GM21786 (cell line): Measurements from ENCODE around the gene KIF1A.
"Not testable (repeated sequence)": the region's sequence is repeated elsewhere in the genome, so short reads cannot be mapped to it uniquely, and the experiment has no call there.

ENCODE experiments used
- ATAC-seq: cut with Tn5 transposase; IDR thresholded peaks from one replicate; pipeline ENCODE4 v1.9.1; 2021; ENCODE audit not compliant: unreplicated experiment

Gene KIF1A

DNA sequence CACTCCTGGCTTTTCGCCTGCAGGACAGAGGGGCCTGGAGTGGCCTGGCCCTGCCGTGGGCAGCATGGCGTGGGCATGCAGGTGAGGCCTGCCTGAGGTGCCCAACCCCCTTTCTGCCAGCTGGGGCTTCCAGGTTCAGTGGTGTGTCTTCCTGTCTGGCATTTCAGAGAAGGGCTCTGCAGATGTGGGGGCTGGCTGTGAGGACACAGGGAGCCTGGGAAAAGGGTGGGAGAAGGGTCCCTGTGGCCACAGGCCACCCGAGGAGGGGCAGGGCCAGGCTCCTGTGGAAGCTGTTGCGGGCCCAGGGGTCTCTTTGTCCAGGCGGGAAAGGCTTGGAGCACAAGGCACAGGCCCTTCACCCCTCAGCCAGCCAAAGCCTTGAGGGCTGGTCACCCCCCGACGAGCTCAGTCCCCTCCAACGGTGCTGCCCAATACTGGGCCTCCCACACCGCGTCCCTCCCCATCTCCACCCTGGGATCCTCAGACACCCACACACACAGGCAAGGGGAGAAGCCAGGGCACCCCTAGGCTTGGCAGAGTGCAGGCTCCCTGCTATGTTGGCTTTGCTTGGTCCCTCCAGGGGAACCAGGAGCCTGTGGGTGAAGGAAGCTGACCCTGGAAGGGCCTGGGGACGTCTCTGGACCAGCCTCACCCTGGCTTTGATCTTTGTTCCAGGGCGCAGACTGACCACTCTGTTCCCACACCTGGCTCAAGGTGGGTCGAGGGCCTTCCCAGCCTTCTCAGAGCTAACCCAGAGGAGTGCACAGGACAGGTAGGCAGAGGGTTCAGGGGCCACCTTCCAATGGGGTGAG, 132.1 kb downstream of the KIF1A start:
- no peak for ATAC-seq

DNA sequence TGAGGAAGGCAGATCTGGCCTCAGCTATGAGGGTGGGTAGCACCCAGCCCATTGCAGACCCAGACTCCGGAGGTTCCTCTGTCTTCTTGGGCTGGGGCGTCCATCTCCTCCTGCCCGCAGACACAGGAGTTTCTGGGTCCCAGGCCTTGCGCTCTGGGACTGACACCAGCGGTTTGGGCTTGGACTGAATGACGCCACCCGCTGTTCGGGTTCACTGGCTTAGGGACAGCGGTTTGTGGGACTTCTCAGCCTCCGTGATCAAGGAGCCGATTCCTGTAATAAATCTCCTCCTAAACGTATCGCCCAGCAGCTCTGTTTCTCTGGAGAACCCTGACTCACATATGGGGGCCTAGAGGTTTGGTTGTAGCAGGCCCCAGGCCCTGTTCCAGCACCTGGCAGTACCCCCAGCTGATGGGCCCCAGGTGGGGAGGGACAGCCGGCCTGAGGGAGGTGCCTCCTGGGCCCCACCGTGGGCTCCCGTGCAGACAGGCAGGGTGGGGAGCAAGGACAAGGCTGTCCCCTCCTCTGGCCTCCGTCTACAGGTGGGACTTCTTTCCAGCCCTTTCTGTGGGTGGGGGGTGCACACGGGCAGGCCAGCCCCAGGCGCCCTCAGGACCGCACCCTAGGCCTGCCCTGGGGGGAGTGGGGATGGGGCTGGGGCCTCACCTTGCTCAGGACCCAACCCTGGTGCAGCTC, 132.8 kb downstream of the KIF1A start:
- no peak for ATAC-seq

DNA sequence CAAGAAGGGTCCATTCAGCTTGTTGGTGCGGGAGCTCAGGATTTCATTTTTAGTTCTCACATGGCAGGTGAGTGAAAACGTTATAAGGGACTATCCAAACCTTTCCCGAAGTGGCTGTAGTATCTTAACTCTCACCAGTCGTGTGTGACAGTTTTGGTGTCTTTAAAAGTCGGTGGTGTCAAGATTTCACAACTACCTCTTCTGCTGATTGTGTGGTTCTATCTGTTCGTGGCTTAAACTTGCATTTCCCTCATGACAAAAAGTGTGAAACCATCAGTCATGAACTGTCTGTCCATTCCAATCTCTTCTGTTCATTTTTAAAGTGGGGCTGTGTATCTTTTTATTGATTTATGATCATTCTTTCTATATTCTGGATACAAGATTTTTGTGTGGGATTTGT, 133.6 kb downstream of the KIF1A start:
- ATAC-seq, result no peak

DNA sequence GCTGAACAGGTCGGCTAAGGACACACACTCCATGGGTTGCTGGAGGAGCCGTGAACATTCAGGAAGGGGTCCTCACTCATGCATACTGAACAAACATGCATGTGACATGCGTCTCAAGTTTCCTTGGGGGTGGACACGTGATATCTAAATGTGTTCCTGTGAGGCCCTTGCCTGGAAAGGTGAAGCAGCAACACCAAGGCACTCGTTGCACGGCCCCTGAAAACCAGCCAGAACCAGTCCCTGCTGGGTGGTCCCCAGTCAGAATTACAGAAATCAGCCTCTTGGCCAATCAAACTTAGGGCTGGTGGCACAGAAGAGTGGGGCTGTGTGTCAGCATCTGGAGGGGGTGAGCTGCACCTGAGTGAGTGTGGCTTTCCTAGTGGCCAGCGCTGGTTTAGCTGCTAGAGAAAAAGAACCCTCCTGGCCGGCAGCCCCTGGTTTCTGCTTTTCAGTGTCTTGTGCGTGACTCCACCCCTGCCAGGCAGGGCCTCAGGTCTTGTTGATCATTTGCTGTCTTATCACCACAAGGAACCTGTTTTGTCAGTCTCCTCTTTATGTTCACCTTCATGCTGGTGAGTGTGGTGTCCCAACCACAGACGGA, 134.1 kb downstream of the KIF1A start:
- no peak for ATAC-seq

DNA sequence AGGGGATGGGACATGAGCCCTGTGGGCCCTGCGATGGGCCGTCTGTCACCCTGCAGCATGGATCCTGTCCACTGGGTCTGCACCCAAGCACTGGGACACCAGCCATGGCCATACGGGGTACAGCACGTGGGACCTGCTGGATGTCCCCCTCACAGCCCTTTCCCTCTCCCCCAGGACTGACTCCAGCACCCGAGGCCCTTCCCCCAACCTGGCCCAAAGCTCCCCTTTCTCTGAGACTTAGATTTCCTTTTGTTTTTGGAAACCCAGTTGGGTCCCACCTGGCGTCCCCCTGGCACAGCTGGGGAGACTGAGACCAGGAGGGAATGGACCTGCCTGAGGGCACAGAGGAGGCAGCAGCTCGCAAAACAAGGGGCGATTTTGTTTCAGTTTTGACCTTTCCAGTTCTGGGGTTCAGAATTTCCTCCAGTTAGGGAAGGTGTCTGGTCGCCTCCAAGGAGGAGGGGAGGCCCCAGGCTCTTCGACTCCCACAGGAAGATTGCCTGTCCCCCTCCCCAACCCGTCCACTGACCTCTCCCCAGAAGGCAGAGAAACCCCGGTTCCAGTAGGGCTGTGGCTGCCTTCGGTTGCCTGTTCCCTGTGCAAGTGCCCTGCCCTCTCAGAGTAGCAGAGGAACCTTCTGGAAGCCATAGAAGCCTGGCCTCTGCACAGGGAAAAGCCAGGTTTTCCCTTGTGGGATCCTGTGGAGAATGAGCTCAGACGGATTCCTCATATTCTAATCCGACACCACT, 135.9 kb downstream of the KIF1A start:
- ATAC-seq, result not testable (repeated sequence)

DNA sequence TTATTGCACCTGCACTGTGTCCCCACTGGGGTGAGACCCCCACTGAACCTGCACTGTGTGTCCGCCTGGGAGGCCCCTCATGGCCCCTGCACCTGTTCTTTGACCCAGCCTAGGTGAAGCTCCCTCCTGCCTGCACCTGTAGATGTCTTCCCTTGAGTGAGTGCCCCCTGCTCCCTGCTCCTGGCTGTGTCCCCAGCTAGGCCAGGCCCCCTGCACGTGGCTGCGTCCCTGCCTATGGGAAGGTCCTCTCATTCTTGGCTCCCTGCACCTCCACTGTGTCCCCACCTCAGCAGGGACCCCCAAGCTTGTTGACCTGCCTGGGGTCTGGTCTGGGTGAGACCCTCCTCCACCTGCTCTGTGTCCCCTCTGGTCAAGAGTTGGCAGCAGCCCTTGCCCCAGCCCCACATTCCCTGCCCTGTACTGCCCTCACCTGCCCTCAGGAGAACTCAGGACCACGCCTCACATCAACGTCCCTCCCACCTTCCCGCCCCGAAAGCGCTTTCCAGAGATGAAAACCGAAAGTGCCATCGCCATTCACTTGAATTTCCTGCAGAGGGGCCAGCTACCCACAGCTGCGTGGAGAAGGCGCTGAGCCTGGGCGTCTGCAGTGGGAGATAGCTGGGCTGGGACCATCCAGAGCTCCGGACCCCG, 136.6 kb downstream of the KIF1A start:
- ATAC-seq, result not testable (repeated sequence)

DNA sequence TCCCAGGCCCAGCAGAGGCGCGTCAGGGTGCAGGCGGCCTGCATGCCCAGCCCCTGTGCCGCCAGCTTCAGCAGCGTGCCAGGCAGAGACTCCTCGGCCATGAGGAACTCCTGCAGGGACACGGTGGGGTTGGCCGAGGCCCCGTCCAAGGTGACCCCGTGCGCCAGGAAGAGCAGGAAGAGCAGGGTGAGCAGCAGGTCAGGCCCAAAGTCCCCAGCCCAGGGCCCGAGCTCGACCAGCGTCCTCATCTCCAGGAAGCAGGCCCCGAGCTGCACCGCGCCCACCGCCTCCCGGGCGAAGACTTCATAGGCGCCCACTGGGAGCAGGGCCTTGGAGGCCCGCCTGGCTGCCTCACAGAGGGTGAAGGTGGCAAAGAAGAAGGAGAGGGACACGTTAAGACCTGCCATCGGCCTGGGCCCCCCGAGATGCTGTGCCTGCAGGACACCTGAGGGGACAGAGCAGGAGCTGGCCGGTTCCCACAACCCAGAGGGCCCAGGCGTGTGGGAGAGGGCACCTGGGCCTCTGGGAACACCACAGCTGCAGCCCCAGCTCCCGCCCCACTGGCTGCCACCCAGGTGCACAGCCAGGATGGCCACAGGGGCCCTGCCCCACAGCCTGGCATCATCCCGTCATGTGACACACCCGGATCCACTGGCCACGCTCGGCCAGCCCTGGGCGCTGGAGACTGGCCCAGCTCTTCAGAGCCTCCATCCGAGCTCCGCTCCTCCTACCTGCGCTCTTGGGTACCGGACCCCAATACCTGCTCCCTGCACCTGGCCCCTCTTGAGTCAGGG, 137.4 kb downstream of the KIF1A start, which contains the start of gene AQP12B:
Gene AQP12B, minus strand, starts transcription at position 455 of the 794 bp plus-strand sequence. Its CDS starts 48 bp downstream, at position 407.
- ATAC-seq, result not testable (repeated sequence)

DNA sequence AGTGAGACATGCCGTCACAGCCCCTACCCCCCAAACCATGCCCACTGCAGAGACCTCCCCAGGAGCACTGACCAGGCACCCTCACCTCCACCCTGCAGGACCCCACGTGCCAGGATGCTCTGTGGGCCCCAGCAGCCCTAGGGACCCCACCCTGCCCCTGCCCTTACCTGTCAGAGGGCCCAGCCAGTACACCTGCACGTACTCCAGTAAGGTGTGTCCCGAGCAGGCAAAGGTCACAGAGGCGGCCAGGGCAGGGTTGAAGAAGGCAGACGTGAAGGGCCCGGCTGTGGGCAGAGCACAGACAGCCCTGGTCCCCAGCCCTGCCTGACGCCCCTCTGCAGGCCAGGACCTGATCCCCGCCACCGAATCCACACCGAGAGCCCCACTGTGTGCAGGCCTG, 139.8 kb downstream of the KIF1A start:
- not testable (repeated sequence) for ATAC-seq

DNA sequence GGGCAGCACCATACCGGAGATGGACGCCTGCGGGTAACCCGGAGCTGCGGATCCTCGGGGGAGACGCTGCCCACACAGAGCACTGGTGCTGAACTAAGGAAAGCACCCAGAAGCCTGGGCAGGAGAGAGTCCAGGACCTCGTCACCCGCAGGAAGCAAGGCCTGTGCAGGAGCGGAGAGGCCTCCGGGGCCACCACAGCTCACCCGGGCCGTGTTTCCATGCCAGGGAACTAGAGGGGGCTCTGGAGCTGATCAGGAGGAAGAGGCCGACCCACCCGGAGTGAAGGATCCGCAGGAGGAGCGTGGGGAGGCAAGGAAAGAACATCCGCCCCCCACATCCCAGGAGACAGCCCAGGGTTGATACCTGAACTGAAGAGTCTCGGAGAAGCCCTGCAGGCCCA, 141.1 kb downstream of the KIF1A start:
- ATAC-seq, result not testable (repeated sequence)

DNA sequence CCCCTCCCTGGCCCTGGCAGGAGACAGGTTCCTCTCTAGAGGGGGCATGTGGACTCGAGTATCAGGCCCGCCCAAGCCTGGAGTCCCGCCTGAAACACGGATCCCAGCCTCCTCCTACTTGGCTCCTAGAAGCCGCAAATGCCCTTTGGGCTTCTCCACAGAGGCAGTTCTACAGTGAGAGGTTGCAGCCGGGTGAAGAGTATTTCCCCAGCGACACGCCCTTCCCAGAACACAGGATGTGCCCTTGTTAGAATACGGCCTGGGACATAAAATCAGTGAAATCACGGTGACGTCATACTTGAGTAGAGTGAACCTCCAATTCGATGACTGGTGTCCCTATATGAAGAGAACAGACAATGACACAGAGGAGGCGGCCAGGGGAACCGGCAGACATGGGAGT, 142.0 kb downstream of the KIF1A start:
- not testable (repeated sequence) for ATAC-seq

DNA sequence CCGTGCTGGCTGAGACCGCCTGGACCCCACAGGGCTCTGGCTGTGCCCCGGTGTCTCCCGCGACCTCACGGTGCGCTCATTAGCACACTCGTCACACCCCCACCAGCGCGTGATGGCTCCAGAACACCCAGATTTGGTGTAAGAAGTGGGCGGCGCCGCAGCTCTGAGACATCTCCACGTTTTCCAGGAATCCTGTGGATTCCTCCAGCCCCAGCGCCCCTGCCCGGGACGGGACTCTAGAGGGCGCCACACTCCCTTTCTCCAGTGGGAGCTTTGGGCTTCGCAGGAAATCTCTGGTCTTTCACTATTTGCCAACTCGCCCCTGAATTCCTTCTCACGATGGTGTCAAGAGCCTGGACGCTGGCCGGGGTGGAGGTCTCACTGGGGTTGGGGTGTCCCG, 144.7 kb downstream of the KIF1A start:
- not testable (repeated sequence) for ATAC-seq

DNA sequence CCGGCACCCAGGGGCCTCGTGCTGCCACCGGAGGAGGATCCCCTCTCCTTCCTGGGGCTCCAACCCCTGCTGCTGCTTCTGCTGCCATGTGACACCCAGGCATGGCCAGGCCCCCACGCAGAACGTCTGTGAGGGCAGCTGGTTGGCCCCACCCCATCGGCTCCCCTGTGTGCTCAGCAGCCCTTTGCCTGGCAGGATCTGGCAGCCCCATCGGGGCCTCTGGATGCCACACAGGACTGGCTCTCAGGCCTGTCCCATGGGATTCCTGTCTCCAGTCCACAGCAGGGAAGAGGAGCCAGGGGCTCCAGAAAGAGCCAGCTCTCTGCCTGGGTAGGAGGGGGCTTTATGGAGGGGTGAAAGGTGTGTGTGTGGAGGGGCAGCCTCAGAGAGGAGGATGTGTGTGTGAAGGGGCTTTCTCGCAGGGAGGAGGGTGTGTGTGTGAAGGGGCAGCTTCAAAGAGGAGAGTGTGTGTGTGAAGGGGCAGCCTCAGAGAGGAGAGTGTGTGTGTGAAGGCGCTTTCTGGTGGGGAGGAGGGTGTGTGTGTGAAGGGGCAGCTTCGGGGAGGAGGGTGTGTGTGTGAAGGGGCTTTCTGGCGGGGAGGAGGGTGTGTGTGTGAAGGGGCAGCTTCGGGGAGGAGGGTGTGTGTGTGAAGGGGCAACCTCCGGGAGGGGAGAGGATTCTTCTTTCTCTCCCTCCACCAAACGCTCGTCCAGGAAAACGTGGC, 145.4 kb downstream of the KIF1A start:
- not testable (repeated sequence) for ATAC-seq

DNA sequence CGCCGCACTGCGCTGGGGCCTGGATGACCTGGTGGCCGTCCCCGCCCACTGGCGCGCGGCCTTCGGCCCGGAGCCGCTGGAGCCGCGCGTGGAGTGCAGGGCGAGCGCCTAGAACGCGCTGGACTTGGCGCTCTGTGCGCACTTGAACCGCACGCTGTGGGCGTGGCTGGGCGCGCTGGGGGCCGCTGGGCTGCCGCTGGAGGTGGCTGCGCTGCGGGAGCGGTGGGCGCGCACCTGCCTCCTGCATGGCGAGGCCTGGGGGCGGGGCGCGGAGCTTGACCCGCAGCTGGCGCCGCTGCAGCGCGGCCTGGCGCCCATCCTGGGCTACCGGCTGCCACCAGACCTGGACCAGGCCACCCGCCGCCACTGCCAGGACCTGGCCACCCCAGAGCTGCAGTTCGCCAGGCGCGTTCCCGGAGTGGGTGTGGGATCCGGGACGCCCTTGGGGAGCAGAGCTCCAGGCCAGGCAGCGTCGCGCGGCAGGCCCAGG, 147.3 kb downstream of the KIF1A start:
- ATAC-seq, result no peak

DNA sequence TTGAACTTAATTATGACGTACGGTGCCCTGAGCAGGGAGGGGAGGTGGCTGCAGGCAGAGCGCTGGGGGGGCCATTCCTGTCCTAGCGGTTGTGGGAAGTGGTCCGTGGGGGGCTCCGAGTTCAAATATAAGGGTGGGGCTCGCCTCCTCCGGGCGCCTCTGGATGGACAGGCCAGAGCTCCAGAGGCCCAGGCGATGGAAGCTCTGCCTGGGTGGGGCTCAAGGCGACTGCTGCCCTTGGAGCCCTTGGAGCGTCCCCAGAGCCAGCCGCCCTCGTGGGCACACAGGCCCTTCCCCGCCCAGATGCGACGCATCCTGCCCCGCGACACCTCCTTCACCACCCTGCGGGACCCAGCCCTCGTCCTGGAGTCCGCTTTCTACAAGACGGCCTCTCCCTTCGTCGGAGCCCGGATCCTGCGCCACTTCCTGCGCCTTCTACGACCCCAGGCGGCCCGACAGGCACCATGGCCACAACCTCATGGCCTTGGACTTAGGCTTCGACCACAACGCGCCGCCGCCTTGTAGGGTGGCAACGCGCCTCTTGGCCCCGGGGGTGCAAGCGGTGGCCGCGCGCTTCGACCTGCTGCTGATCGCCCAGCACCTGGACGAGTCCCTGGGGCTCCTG, 147.8 kb downstream of the KIF1A start:
- ATAC-seq, result no peak

DNA sequence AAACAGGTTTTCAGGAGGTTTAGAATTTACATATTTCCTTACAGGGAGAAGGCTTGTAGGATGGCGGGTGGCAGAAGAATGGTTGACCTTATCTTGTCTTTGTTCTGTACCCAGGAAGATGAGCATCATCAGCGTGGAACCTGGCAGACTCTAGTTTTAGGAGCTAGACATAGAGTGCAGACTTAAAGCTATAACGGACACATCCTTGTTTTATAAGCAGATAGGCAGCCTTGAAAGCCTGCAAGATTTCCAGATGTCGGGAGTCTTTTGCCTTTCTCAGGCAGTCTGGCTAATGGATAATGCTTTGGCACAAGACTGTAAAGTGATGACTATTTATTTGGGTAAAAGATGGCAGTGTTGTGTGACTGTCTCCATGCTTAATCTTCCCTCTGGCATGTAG, 149.1 kb downstream of the KIF1A start:
- ATAC-seq, result no peak

DNA sequence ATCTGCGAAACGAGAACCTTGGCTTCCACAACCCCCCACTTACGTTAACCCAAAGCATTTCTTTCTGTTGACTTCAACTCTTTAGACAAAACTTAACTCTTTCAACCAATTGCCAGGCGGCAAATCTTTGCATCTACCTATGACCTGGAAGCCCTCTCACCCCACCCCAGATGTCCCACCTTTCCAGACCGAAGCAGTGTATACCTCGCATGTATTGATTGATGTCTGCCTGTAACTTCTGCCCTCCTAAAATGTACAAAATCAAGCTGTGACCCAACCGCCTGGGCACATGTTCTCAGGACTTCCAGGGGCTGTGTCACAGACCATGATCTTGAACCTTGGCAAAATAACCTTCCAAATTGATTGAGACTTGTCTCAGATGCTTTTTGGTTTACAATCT, 149.6 kb downstream of the KIF1A start:
- ATAC-seq, result no peak

DNA sequence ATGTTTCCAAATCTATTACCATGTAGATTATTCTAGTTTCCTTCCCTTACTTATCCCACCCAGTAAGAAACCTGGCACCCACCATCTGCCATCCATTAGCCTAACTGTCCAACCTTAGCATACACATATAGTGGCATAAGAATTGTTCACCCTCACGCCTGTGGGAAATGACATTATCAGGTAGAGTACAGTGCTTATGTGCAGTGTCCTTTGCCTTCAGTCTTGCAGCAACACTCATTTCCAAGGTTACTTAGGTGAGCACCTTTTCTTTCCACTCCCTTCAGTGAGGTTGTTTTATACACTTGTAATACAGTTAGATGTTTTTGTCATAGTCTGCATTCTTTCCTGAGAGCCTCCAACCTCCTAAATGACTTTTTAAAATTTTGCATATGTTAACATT, 155.4 kb downstream of the KIF1A start:
- no peak for ATAC-seq
